HUES48 (cell line): ENCODE data around the gene CFAP77.

Experiments used
- H3K27ac ChIP-seq: one replicate; pipeline ENCODE4 v1.7.0; 2013; ENCODE audit warnings: low read depth, low read length, inconsistent platforms
- H3K27me3 ChIP-seq: 2 replicates; pipeline ENCODE4 v1.6.1; 2013; ENCODE audit warnings: mild to moderate bottlenecking, low read length; ENCODE audit not compliant: control insufficient read depth, insufficient read depth
- H3K36me3 ChIP-seq: 2 replicates; pipeline ENCODE4 v1.6.1; 2013; ENCODE audit warnings: low read length; ENCODE audit not compliant: control insufficient read depth, insufficient read depth
- H3K4me1 ChIP-seq: 2 replicates; pipeline ENCODE4 v1.6.1; 2013; ENCODE audit warnings: mild to moderate bottlenecking, low read length; ENCODE audit not compliant: control insufficient read depth, insufficient read depth
- H3K4me3 ChIP-seq: 2 replicates; pipeline ENCODE4 v1.5.1; 2013; ENCODE audit warnings: mild to moderate bottlenecking, low read depth, low read length
- H3K9ac ChIP-seq: 2 replicates; pipeline ENCODE4 v1.6.1; 2013; ENCODE audit warnings: mild to moderate bottlenecking, low read depth, low read length, moderate library complexity
- H3K9me3 ChIP-seq: 2 replicates; pipeline ENCODE4 v1.6.1; 2013; ENCODE audit warnings: low read length; ENCODE audit not compliant: control insufficient read depth, insufficient read depth

CFAP77 gene

DNA sequence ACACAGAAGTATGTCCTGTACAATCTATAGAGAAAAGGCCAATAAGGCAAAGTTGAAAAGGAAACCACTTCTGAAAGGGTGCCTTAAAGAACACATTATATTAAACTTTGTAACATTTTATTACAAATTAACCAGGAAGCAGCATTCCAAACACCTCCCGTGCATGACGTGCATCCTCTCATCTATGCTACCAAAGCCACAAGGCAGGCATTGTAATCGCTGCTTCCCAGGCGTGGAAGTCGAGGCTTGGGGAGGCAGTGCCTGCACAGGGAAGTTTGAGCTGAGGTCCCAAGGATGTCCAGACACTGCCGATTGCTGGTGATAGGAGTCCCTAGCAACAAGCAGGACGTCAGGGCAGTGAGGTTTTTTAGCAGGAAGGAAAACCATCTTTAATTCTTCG lies 128.1 kb downstream of the CFAP77 start:
- Histone ChIP-seq H3K27me3 (0 out of 2 replicates have a peak, but pooled peaks cover 3% of the 10 kb centered on the region), H3K36me3 (no peaks in the 10 kb centered on the region), H3K4me3 (no peak overlapping the region), H3K9ac (no peak overlapping the region), H3K4me1 (peaks cover 9% of the 10 kb centered on the region; the same call in 1 of the 2 replicates), H3K9me3 (peaks cover 12% of the 10 kb centered on the region), H3K27ac (no peak overlapping the region)

DNA sequence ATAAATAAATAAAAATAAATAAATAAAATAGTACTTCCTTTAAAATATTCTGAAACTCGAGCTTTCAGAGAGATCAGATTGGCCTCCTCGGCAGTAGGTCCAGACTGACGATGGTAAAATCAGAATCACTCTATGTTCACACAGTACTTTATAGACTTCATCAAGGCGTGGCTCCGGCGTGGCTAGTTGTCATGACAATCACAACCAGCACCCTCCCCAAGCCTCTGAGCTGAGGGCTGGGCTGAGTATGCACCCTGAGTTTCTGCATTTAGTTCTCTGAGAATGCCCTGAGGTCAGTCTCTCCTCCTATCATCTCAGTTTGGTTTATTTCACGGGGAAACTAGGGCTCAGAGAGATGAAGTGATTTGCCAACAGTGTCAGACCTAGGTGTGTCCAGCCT lies 129.1 kb downstream of the CFAP77 start:
- H3K9me3 ChIP-seq = peaks cover 12% of the 10 kb centered on the region
- no peak overlapping the region for H3K27ac ChIP-seq
- H3K4me3 ChIP-seq = no peak overlapping the region
- H3K4me1 ChIP-seq = peaks cover 9% of the 10 kb centered on the region; the same call in 1 of the 2 replicates
- H3K9ac ChIP-seq = no peak overlapping the region
- H3K27me3 ChIP-seq = 0 out of 2 replicates have a peak, but pooled peaks cover 3% of the 10 kb centered on the region
- no peaks in the 10 kb centered on the region for H3K36me3 ChIP-seq

DNA sequence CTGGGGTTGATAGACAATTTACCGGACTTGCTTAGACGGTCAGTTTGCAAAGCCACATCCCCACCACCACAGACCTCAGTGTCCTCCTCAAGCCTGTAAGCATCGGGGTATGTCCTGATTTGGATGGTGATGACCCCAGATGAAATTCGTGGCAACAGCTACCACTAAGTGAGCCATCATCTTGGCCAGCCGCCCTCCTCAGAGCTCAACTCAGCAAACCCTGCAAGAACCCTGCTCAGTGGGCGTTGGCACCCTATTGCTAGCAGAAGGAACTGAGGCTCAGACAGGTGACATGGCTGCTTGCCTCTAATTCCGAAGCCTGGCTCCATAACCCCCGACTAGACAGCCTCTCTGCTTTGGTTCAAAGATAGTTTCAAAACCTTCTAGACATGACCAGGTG lies 131.0 kb downstream of the CFAP77 start:
- H3K4me1 ChIP-seq = peaks cover 12% of the 10 kb centered on the region; the same call in 1 of the 2 replicates
- H3K27me3 ChIP-seq = 0 out of 2 replicates have a peak, but pooled peaks cover 3% of the 10 kb centered on the region
- H3K9me3 ChIP-seq = peaks cover 3% of the 10 kb centered on the region; the same call in 1 of the 2 replicates
- no peak overlapping the region for H3K4me3 ChIP-seq
- no peak overlapping the region for H3K27ac ChIP-seq
- H3K36me3 ChIP-seq = no peaks in the 10 kb centered on the region
- H3K9ac ChIP-seq = no peak overlapping the region

DNA sequence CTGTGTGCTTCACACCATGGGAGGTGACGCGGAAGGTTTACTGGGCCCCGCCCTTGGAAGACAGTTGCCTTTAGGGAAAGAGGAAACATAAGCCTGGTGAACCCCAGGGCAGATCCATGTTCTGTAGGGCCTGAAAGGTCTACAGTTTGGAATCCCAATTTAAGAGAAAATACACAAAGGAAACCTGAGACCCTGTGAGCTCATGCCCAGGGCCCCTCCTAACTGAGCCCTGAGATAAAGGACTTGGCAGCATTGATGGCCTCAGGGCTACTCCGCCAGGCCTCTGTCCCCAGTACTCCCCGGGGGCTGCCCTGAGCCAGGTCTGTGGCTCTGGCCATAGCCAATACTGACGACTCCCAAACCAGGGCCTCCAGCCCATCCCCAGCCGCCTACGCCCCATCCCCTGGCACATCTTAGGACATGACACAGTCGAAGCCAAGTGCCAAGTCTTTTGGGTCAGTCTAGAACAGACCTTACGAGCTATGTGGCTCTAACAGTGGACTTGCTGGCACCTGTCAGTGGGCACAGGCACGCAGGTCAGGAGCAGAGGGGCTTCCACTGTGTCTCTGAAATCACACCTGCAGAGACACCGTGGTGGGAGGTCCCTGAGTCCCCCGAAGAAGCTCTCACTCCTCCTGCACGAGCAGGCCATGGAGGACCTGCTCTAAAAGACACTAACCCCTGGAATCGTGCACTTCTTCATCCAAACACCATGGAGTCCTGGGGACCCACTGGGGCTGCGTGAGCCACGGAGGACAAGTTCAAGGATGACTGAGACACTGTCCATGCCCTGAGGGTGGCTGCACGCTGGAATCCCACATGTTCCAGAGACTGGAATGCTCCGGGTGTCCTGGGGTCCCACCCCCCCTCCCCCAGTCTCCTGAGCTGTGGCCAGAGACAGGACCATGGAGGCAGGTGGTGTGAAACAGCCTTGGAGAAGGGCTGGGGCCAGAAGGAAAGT lies 132.1 kb downstream of the CFAP77 start:
- H3K4me1 ChIP-seq = peaks cover 21% of the 10 kb centered on the region; the same call in 1 of the 2 replicates
- H3K4me3 ChIP-seq = no peak overlapping the region
- H3K36me3 ChIP-seq = no peaks in the 10 kb centered on the region
- no peaks in the 10 kb centered on the region for H3K9me3 ChIP-seq
- H3K9ac ChIP-seq = no peak overlapping the region
- no peak overlapping the region for H3K27ac ChIP-seq
- 0 out of 2 replicates have a peak, but pooled peaks cover 3% of the 10 kb centered on the region for H3K27me3 ChIP-seq

DNA sequence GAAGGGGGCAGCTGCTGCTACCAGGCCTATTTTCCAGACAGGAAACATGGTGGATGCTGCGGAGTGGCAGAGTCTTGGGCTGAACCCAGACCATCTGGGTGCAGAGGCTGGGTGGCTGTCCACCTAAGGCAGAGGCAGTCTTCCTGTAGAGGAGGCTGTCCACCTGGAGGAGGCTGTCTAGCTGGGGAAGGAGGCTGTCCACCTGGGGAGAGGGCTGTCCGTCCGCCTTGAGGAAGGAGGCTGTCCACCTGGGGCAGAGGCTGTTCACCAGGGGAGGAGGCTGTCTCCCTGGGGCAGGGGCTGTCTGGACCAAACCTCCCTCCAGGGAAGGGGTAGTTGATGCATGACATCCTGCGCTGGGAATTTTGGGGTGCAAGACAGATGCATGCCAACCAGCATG lies 133.2 kb downstream of the CFAP77 start:
- Histone ChIP-seq H3K9ac (no peak overlapping the region), H3K36me3 (no peaks in the 10 kb centered on the region), H3K27me3 (0 out of 2 replicates have a peak, but pooled peaks cover 3% of the 10 kb centered on the region), H3K27ac (no peak overlapping the region), H3K9me3 (no peaks in the 10 kb centered on the region), H3K4me3 (no peak overlapping the region), H3K4me1 (peaks cover 21% of the 10 kb centered on the region; the same call in 1 of the 2 replicates)

DNA sequence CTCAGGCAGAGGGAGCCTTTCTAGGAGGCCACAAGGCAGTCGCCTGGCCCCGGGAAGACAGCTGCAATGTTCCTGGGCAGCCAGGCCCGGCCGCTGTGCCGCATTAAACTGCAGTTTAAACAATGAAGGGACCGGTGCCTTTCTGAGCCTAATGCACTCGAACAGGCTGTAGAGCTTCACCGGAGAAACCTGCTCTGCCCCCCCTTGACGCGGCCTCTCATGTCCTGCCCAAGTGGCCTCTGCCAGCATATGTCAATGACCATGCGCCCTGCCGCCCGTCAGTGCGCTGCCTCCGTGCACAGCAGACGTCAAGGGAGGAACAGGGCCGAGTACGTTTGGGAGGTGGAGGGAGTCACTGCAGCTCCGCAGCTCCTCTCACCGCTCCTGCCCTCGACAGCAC lies 133.9 kb downstream of the CFAP77 start:
- Histone ChIP-seq H3K9me3 (no peaks in the 10 kb centered on the region), H3K27me3 (0 out of 2 replicates have a peak, but pooled peaks cover 3% of the 10 kb centered on the region), H3K27ac (no peak overlapping the region), H3K9ac (no peak overlapping the region), H3K4me1 (peaks cover 21% of the 10 kb centered on the region; the same call in 1 of the 2 replicates), H3K36me3 (no peaks in the 10 kb centered on the region), H3K4me3 (no peak overlapping the region)

DNA sequence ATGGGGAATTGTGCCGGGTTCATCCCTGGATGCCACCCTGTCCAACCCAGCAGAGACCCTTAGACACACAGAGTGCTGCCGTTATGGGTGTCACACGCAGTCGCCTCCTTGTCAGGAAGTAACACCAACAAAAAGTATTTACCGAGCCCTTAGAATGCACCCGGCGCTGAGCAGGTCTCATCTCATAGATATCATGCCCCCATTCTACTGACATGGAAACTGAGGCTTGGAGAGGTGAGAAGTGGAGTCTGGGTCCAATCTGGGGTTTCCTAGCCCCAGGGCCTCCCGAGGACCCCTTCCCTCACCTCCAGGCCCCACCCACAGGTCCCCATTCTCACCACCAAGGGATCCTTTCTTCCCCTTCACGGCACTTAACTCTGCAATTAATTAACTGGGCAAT lies 135.6 kb downstream of the CFAP77 start:
- H3K4me1 ChIP-seq = peaks cover 16% of the 10 kb centered on the region; the same call in 1 of the 2 replicates
- H3K27me3 ChIP-seq = 0 out of 2 replicates have a peak, but pooled peaks cover 3% of the 10 kb centered on the region
- H3K4me3 ChIP-seq = no peak overlapping the region
- no peaks in the 10 kb centered on the region for H3K36me3 ChIP-seq
- H3K27ac ChIP-seq = no peak overlapping the region
- no peak overlapping the region for H3K9ac ChIP-seq
- H3K9me3 ChIP-seq = no peaks in the 10 kb centered on the region

DNA sequence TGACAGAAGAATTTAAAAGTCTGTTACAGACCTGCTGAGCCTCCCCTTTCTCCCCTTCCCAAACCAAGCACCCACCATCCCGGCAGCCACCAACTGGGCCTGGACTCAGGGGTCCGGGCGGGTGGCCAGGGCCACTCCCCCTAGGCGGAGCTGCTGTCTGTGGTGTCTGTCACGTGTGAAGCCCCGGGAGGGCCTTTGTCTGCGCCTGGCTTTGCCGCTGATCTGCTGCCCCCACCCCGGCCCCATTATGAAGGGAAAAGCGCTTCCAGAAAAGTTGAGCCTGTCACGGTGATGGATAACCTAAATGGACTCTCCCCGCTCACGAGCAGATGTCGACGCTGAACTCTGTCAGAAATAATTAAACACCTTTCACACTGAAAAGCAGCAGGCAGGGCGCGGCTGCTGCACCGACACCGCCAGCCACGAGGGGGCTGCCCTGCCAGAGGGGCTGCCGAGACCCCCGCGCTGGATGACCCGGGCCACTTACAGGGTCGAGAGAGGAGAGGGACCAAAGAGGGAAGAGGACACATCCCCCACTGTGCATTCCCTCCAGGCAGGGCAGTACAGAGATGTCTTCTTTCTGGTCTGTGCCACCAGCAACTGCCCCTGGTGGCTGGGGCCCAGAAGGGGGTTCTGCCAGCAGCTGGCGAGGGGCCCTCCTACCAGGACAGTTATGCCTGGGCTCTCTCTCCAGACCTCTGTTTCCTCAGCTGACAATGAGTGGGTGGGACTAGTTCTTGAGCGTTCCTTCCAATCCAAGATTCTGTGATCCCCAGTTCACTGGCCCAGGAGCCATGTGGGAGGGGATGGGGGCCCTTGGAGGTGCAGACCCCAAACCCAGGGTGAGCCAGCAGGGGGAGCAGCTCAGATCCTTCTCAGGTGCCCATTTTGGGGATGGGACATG lies 136.4 kb downstream of the CFAP77 start:
- Histone ChIP-seq H3K9me3 (no peaks in the 10 kb centered on the region), H3K36me3 (no peaks in the 10 kb centered on the region), H3K4me3 (peak overlapping the region; percentile 61), H3K9ac (no peak overlapping the region), H3K4me1 (peaks cover 12% of the 10 kb centered on the region; the same call in 1 of the 2 replicates), H3K27me3 (0 out of 2 replicates have a peak, but pooled peaks cover 3% of the 10 kb centered on the region), H3K27ac (no peak overlapping the region)

DNA sequence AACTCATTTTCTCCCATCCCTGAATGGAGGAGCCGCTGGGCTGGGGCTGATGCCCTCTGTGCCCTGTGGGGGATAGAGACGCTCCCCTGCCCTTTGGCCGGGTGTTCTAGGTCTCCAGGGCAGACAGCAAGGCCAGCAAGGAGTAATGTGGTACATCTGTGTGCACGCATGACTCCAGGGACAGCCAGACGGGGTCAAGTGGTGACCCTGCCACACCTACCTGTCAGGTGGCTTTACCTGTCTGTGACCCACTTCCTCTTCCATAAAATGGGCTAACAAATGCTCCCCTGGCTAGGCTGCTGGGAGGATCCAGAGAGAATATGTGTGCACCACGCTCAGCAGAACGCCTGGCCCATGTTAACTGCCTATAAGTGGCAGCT lies 137.0 kb downstream of the CFAP77 start:
- Histone ChIP-seq H3K36me3 (no peaks in the 10 kb centered on the region), H3K4me3 (no peak overlapping the region), H3K9me3 (no peaks in the 10 kb centered on the region), H3K9ac (no peak overlapping the region), H3K4me1 (peaks cover 12% of the 10 kb centered on the region; the same call in 1 of the 2 replicates), H3K27me3 (0 out of 2 replicates have a peak, but pooled peaks cover 3% of the 10 kb centered on the region), H3K27ac (no peak overlapping the region)

DNA sequence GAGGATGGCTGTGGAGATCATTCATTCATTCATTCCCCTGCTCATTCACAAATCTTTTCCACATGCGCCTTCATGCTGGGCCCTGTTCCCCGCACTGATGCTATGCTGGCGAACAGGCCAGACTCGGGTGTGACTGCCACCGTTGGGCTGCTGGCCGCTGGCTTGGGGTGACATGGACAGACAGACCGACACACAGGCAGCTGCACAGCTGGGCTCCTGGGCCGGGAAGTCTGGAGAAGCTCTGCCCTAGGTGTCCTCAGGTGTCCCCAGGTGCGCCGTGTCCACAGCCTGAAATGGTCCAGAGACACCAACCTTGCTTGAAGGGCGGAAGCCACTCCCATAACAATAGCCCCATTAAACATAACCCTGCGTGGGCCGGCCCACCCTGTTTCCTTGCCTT lies 137.4 kb downstream of the CFAP77 start:
- H3K36me3 ChIP-seq = no peaks in the 10 kb centered on the region
- H3K4me3 ChIP-seq = no peak overlapping the region
- no peaks in the 10 kb centered on the region for H3K9me3 ChIP-seq
- H3K27me3 ChIP-seq = no peaks in the 10 kb centered on the region
- H3K27ac ChIP-seq = no peak overlapping the region
- H3K4me1 ChIP-seq = peaks cover 12% of the 10 kb centered on the region; the same call in 1 of the 2 replicates
- no peak overlapping the region for H3K9ac ChIP-seq
